NK-92 treated with Interleukin-12 subunit alpha and Interleukin-12 subunit beta, amount 100 ng/mL, for 24 hours (cell line): Measurements from ENCODE around the gene APOC4.
"Not testable (repeated sequence)": the region's sequence is repeated elsewhere in the genome, so short reads cannot be mapped to it uniquely, and the experiment has no call there.

ENCODE experiments used
- DNase-seq: peaks from one replicate; lab custom pipeline; 2025; lab: John Stamatoyannopoulos, UW

APOC4 gene

GRCh38 chr19:44958090-44958489 lies 16.1 kb downstream of the APOC4 start:
- DNase-seq = no peak

GRCh38 chr19:44959691-44960090 lies 17.7 kb downstream of the APOC4 start:
- DNase-seq = no peak

DNA sequence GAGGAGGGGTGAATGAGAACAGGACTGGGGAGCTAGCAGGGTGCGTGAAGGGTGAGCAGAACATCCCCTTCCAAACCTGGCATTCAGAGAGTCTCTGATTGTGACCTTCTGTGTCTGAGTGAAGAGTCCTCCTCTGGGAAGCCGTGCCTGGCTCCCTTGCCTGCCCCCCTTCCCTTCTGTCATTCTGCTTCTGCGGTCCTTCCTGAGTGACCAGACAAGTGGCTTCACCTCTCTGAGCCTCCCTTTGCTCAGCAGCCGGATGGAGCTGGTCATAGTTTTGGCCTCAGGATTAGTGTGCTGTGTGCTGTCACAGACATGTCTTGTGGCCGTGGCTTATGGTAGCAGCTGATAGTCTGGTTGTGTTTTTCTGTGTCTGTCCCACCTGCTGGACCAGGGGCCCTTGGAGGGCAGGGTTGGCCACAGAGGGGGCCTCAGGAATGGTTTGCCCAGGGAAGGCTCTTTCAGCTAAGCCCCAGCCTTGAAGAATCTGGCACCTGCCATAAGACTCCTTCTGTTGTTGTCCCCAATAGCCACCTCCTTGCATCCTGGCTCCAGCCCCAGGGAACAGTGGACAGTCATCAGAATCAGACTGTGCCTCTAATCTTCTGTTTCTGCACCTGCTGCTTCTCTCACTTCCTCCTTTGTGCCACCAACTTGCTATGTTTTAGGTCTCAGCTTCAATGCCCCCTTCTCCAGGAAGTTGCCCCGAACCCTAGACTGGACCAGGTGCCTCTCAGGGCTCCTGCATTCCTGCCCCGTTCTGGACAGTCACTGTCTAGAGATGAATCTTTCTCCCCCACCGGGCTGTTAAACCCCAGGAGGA lies 19.1 kb downstream of the APOC4 start:
- no peak for DNase-seq

GRCh38 chr19:44961821-44962220 lies 19.8 kb downstream of the APOC4 start:
- DNase-seq = no peak

DNA sequence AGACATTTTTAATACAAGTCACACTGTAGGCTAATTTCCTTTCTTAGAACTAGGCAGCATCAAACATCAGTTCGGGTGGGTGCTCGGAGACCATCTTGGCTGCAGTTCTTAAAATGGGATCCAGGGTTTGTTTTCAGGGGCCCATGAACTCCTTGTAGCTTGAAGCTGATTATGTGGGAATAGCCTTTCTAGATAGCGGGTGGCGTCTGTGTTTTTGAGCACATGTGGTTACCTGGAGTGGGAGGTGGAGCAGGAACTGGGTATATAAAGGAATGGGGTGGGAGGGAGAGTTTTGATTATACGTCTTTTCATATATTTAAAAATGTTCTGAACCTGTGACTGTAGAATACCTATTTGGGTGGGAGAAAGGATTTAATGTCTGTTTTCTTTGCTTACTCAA lies 26.1 kb downstream of the APOC4 start:
- no peak for DNase-seq

DNA sequence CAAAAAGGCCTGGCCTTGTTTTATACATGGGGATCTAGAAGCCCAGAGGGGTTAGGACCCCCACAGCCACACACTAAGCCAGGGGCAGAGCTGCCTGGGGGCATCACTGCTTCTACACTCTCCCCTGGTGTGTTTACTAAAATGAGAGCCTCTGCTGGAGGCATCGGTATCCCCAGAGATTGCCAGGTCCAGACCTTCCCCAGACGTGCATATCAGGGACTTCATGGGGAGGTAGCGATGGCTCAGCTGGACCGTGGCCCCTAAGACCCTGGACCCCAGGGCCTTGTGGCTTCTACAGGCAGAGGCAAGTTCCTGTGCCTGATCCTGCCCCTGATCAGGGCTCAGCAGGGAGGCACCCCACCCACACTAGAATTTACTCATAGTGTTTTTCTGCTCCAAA lies 26.6 kb downstream of the APOC4 start:
- DNase-seq = no peak

GRCh38 chr19:44969437-44969836 lies 27.4 kb downstream of the APOC4 start:
- DNase-seq = no peak

GRCh38 chr19:44971451-44971850 lies 29.4 kb downstream of the APOC4 start:
- DNase-seq = not testable (repeated sequence)

- no peak for DNase-seq
Observed at GRCh38 chr19:44972802-44973201, 30.8 kb downstream of the APOC4 start.

GRCh38 chr19:44973982-44974735 lies 32.1 kb downstream of the APOC4 start:
- no peak for DNase-seq

- DNase-seq = no peak
Observed at GRCh38 chr19:44974857-44975256, 32.8 kb downstream of the APOC4 start.

DNA sequence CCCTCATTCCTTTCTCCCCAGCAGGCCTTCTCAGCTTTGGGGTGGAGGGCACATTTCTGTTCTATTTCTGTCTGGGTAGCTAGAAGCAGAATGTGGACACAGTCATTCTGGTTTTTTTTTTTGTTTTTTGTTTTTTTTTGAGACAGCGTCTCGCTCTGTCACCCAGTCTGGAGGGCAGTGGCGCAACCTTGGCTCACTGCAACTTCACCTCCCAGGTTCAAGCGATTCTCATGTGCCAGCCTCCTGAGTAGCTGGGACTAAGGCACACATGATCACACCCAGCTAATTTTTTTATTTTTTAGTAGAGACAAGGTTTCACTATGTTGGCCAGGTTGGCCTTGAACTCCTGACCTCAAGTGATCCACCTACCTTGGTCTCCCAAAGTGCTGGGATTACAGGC lies 33.4 kb downstream of the APOC4 start:
- no peak for DNase-seq

DNA sequence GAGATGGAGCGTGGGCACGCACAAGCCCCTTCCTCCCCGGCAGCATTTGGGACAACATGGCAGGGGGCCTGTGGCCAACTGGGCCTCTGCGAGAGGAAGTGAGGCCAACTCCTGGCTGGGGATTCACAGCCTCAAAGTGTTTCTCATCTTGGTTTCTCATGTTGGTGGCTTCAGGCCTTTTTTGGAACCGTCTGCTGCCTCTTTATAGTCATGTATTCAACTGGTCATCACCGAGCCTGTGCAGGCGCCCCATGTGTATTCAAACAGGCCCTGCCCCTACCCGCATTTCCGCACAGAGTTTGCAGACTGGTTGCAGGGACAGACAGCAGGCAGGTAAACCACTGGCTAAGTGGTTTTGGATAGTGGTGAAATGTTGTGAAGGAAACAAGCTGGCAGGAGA lies 42.0 kb downstream of the APOC4 start:
- DNase-seq = no peak

- no peak for DNase-seq
Observed at GRCh38 chr19:44985445-44985844, 43.4 kb downstream of the APOC4 start.

DNA sequence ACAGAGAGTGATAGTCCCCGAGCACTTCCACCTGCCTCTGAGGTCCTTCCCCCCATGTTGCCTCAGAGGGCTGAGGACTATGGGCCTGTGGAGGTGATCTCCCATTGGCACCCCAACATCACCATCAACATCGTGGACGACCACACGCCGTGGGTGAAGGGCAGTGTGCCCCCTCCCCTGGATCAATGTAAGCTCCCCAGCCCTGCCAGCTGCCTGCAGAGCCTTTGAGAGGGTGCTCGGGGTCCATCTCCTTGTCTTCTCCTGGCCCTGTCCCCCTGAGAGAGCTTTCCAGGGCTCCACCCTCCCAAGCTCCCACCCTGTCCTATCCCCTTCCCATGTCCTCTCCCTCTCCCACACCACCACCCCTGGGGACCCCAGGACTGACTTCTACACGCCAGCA lies 44.4 kb downstream of the APOC4 start:
- DNase-seq = no peak

- no peak for DNase-seq
Observed at GRCh38 chr19:44987148-44987675, 45.2 kb downstream of the APOC4 start.

GRCh38 chr19:44988273-44988672 lies 46.2 kb downstream of the APOC4 start:
- no peak for DNase-seq

DNA sequence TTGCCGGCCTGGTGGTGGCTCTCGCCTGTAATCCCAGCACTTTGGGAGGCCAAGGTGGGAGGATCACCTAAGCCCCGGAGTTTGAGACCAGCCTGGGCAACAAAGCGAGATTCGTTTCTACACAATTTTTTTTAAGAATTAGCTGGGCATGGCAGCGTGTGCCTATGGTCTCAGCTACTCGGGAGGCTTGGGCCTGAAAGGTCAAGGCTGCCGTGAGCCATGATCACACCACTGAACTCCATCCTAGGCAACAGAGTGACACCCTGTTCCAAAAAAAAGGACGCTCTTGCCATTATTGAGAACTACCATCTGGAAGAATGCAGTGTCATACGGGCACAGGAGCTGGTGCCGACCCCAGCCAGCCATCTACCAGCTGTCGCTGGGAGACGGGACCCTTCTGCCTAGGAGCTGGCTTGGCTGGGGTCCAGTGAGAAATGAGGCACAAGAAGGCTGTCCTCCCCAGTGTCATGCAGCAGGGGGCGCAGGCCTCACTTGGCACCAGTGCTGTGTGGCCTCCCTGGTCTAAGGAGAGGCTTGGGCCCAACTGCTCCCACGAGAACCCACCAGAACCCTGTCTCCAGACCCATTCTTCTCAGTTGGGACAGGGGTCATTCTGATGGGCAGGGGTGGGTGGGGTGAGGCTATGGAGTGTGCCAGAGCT lies 47.0 kb downstream of the APOC4 start:
- DNase-seq = peak; percentile 33

GRCh38 chr19:44990459-44990858 lies 48.4 kb downstream of the APOC4 start:
- no peak for DNase-seq

- no peak for DNase-seq
Observed at GRCh38 chr19:44990966-44991365, 48.9 kb downstream of the APOC4 start.

- DNase-seq = no peak
Observed at GRCh38 chr19:44992336-44993163, 50.5 kb downstream of the APOC4 start.

DNA sequence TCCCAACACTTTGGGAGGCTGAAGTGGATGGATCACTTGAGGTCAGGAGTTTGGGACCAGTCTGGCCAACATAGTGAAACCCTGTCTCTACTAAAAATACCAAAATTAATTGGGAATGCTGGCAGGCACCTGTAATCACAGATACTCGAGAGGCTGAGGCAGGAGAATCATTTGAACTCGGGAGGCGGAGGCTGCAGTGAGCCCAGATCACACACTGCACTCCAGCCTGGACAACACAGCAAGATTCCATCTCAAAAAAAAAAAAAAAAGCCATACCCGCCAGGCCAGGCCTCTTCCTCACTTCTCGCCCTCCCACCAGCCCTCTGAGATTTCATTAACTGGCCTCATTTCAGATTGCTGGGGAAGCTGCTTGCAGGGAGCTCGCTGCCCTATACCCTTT lies 51.5 kb downstream of the APOC4 start:
- no peak for DNase-seq
